GM12878 (cell line): ENCODE results near the gene ASIC4. TPM values are rescaled to one million over a fixed set of nuclear protein-coding genes. Genes with fewer than 3 reads are reported as not detected.

Experiments used
- CHD2 ChIP-seq: IDR thresholded peaks from 2 replicates; pipeline ENCODE4 v1.6.1; 2011; ENCODE audit warnings: low read depth, low read length, improper control_type of control experiment, borderline replicate concordance
- CUX1 ChIP-seq: IDR thresholded peaks from 2 replicates; pipeline ENCODE4 v1.6.1; 2012; ENCODE audit warnings: improper control_type of control experiment, low read depth, low read length; ENCODE audit not compliant: insufficient replicate concordance
- MLLT1 ChIP-seq: fragments of 450-650 bp; IDR thresholded peaks from 2 replicates; pipeline ENCODE4 v1.6.1; 2016; ENCODE audit warnings: mild to moderate bottlenecking
- POLR2A ChIP-seq: IDR thresholded peaks from 2 replicates; pipeline ENCODE4 v1.6.1; 2011; ENCODE audit warnings: low read depth, mild to moderate bottlenecking, low read length
- polyA plus RNA-seq, 11 experiments: library from polyadenylated mRNA; depleted of rRNA in 4 of 11; unstranded in 6 of 11; stranded (reverse) in 5 of 11; fragments of >200 nt; fragmentation: Nextera tagmentation in 4 of 11; fragmentation: Illumina TruSeq in 1 of 11; extraction: Ambion mirVana in 4 of 11; extraction: Trizol in 1 of 11; gene quantifications; 1 replicate in 1 of 11; 2 replicates in 10 of 11; pipeline versions ENCODE4 v1.2.1 to v1.2.3, GENCODE V29; 2011 to 2016; ENCODE audit warnings: inconsistent platforms in 2 of 11, missing spikeins in 2 of 11, low read depth in 1 of 11
- total RNA-seq, 4 experiments: library from RNA; depleted of rRNA in 3 of 4; stranded (reverse); fragments of >200 nt in 3 of 4; fragmentation: Illumina TruSeq in 1 of 4; extraction: Trizol in 1 of 4; gene quantifications; 2 replicates each; pipeline versions ENCODE4 v1.2.1 to v1.2.3, GENCODE V29; 2013 to 2021

The ASIC4 gene
- total and polyA plus RNA-seq, 10 of the 15 experiments (the other 5 are each of a cell fraction or from before 2014, with no cell fraction given), result 0.01 TPM; not detected in 9

GRCh38 chr2:219557320-219557719 is 43.0 kb downstream of the ASIC4 start (continued):
- TF ChIP-seq CUX1, result no peak
- no peak for TF ChIP-seq POLR2A
- no peak for TF ChIP-seq CHD2
- no peak for TF ChIP-seq MLLT1
- TF ChIP-seq, all 136 proteins: peak for 0
